ENCODE measurements around the gene PIGK. TPM values are rescaled to one million over a fixed set of nuclear protein-coding genes. Genes with fewer than 3 reads are reported as not detected.

Gene PIGK
- total and polyA plus RNA-seq, 10 of the 15 experiments (the other 5 are each of a cell fraction or from before 2014, with no cell fraction given): 9.1 to 27.4 (median 16.9) TPM

DNA sequence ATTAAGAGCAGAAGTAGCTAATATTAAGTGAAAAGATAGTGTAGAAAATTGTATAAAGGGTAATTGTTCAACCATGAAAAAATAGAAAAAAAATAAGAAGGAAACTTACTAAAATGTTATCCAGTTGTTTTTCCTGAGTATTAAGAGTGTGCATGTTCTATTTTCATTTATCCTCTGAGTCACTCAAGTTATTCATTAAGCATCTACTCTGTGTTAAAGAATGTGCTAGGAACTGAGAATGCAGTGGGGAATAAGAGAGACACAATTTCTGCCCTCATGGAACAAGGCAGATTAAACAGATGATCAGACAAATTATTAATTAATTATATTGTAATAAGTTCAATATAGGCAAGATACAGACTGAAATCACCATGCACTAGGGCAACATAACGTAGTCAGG lies 10.8 kb upstream of the PIGK start:
- no peaks in the 10 kb centered on the region for H3K27me3 ChIP-seq (replicated peaks in 1 of 2; ENCODE audit: control insufficient read depth in 2 of 2, insufficient read depth in 2 of 2, low read length in 1 of 2)
- BruUV-seq (replicated peaks): no TSS peak
- intact Hi-C loops (cut with micrococcal nuclease; ENCODE audit: unreplicated experiment) (no loop called here), in situ Hi-C loops (cut with MboI) (no loop called here)
- H3K79me2 ChIP-seq (ENCODE audit: control insufficient read depth, insufficient read depth, low read length): no peaks in the 10 kb centered on the region
- ATAC-seq (no peak), DNase-seq (ENCODE audit: low read depth, low spot score) (no peak), FAIRE-seq (no peak)
- TF ChIP-seq ZNF384 (IDR thresholded peaks at IDR 0.05; ENCODE audit: borderline replicate concordance, low read depth, low read length) (no peak), SREBF2 (IDR thresholded peaks at IDR 0.05; ENCODE audit: low read length) (no peak), MYC (IDR thresholded peaks at IDR 0.05; ENCODE audit: insufficient read depth, insufficient read length, insufficient replicate concordance, low read length, severe bottlenecking) (no peak), RB1 (IDR thresholded peaks at IDR 0.05; ENCODE audit: borderline replicate concordance) (no peak), CBX3 (IDR thresholded peaks at IDR 0.05; ENCODE audit: borderline replicate concordance, low read depth) (no peak), HCFC1 (IDR thresholded peaks at IDR 0.05; ENCODE audit: low read length) (no peak), IRF4 (IDR thresholded peaks at IDR 0.05; ENCODE audit: low read depth, low read length) (no peak), NR2C1 (IDR thresholded peaks at IDR 0.05) (no peak), IKZF2 (IDR thresholded peaks at IDR 0.05) (no peak), POLR2A (IDR thresholded peaks at IDR 0.05; ENCODE audit: low read depth, low read length) (no peak), ZBTB40 (IDR thresholded peaks at IDR 0.05; ENCODE audit: borderline replicate concordance) (no peak), ZNF207 (IDR thresholded peaks at IDR 0.05; ENCODE audit: borderline replicate concordance) (no peak)
- TF ChIP-seq, protein P1, sequence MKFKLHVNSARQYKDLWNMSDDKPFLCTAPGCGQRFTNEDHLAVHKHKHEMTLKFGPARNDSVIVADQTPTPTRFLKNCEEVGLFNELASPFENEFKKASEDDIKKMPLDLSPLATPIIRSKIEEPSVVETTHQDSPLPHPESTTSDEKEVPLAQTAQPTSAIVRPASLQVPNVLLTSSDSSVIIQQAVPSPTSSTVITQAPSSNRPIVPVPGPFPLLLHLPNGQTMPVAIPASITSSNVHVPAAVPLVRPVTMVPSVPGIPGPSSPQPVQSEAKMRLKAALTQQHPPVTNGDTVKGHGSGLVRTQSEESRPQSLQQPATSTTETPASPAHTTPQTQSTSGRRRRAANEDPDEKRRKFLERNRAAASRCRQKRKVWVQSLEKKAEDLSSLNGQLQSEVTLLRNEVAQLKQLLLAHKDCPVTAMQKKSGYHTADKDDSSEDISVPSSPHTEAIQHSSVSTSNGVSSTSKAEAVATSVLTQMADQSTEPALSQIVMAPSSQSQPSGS (IDR thresholded peaks at IDR 0.05; ENCODE audit: low read length): no peak
- TF ChIP-seq, protein P2, sequence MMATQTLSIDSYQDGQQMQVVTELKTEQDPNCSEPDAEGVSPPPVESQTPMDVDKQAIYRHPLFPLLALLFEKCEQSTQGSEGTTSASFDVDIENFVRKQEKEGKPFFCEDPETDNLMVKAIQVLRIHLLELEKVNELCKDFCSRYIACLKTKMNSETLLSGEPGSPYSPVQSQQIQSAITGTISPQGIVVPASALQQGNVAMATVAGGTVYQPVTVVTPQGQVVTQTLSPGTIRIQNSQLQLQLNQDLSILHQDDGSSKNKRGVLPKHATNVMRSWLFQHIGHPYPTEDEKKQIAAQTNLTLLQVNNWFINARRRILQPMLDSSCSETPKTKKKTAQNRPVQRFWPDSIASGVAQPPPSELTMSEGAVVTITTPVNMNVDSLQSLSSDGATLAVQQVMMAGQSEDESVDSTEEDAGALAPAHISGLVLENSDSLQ (IDR thresholded peaks at IDR 0.05): no peak
- H2AFZ ChIP-seq (ENCODE audit: control insufficient read depth, low read depth, low read length): no peak overlapping the region
- 46% methylated on average over 1 of the region's 1 CpG for WGBS (ENCODE audit: insufficient coverage, insufficient replicate concordance, low lambda C conversion rate, missing lambda C conversion rate)
- no peaks in the 10 kb centered on the region for H3K4me1 ChIP-seq (ENCODE audit: control insufficient read depth, insufficient read depth, low read length)
- H3K4me3 ChIP-seq: no peak overlapping the region
- ChIA-PET CTCF (no interaction called here), SMC1A (ENCODE audit: uncharacterized antibody, unreplicated experiment) (no interaction called here), POLR2A (interaction anchor here (0.5 kb wide), 1 partner anchor 282 kb away, joined by 3 read pairs; no protein-coding TSS in a partner anchor), RAD21 (ENCODE audit: unreplicated experiment) (no interaction called here)
- no peaks in the 10 kb centered on the region for H3K9me3 ChIP-seq (replicated peaks; ENCODE audit: control insufficient read depth, insufficient read depth, low read length)
- no peak overlapping the region for H3K27ac ChIP-seq (ENCODE audit: control insufficient read depth, insufficient read depth)
- no peaks in the 10 kb centered on the region for H4K20me1 ChIP-seq (ENCODE audit: control insufficient read depth, insufficient read depth)
- H3K36me3 ChIP-seq (ENCODE audit: control insufficient read depth in 2 of 2, insufficient read depth in 2 of 2, low read length in 1 of 2): no peaks in the 10 kb centered on the region
- no peak overlapping the region for H3K4me2 ChIP-seq (ENCODE audit: control insufficient read depth, insufficient read depth)
- H3K9ac ChIP-seq (ENCODE audit: control insufficient read depth, insufficient read depth, low read length): no peak overlapping the region

Data from GM12878 (cell line).